SK-N-MC (cell line): ENCODE results near the gene NRP1.

ENCODE experiments used
- DNase-seq: peaks from one replicate; pipeline ENCODE4 v3.0.0-alpha.2; 2011; ENCODE audit warnings: low read depth, low spot score
- H3K27ac ChIP-seq: fragments of 200-600 bp; sonication (generic); 2 replicates; pipeline ENCODE4 v1.5.1; 2016; ENCODE audit warnings: mixed run types
- H3K36me3 ChIP-seq: fragments of 200-600 bp; sonication (generic); 2 replicates; pipeline ENCODE4 v1.6.1; 2017; ENCODE audit warnings: antibody characterized with exemption, low read length, mixed read lengths; ENCODE audit not compliant: insufficient read depth
- H3K4me3 ChIP-seq: fragments of 200-600 bp; sonication (generic); 2 replicates; pipeline ENCODE4 v1.5.1; 2016
- H3K9ac ChIP-seq: fragments of 200-600 bp; sonication (generic); 2 replicates; pipeline ENCODE4 v1.8.0; 2017; ENCODE audit warnings: mixed run types, mixed read lengths; ENCODE audit not compliant: insufficient read length
- H3K9me3 ChIP-seq: fragments of 200-600 bp; sonication (generic); 2 replicates; pipeline ENCODE4 v1.6.1; 2017; ENCODE audit warnings: low read depth, mild to moderate bottlenecking, antibody characterized with exemption, low read length, moderate library complexity, mixed read lengths
- EZH2 ChIP-seq: fragments of 200-600 bp; sonication (generic); IDR thresholded peaks from one replicate; pipeline ENCODE4 v1.6.1; 2017; ENCODE audit warnings: antibody characterized with exemption
- FOXP2 ChIP-seq: optimal IDR thresholded peaks from 2 replicates; pipeline ENCODE3; 2011; ENCODE audit warnings: mild to moderate bottlenecking, moderate library complexity; ENCODE audit not compliant: insufficient read depth; ENCODE audit errors: extremely low read length, control extremely low read depth
- POLR2AphosphoS5 ChIP-seq: IDR thresholded peaks from 2 replicates; pipeline ENCODE4 v1.6.1; 2012; ENCODE audit warnings: mild to moderate bottlenecking, low read depth, low read length, borderline replicate concordance

Gene NRP1

DNA sequence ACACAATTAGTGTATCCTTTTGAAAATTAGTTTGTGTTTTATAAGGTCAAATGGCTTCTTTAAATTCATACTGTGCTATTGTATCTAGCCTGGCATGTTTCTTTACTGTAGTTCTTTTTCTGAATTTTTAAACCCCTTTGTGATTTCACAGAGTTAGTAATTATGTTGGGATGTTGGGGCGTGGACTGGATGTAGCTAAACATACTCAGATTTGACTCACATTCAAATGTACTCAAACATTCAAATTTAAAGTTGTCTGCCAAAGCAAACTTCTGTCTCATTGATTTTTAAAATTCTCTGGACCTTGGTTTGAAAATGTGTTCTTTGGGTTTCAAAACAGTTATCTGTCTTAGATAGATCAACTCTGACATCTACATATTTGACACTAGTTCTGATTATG lies 7.2 kb upstream of the NRP1 start:
- no peak overlapping the region for H3K27ac ChIP-seq
- no peak for TF ChIP-seq EZH2
- no peak for TF ChIP-seq POLR2AphosphoS5
- TF ChIP-seq FOXP2, result no peak
- H3K36me3 ChIP-seq, result no peaks in the 10 kb centered on the region
- H3K4me3 ChIP-seq, result no peak overlapping the region
- DNase-seq, result no peak
- no peak overlapping the region for H3K9ac ChIP-seq
- H3K9me3 ChIP-seq, result no peaks in the 10 kb centered on the region

DNA sequence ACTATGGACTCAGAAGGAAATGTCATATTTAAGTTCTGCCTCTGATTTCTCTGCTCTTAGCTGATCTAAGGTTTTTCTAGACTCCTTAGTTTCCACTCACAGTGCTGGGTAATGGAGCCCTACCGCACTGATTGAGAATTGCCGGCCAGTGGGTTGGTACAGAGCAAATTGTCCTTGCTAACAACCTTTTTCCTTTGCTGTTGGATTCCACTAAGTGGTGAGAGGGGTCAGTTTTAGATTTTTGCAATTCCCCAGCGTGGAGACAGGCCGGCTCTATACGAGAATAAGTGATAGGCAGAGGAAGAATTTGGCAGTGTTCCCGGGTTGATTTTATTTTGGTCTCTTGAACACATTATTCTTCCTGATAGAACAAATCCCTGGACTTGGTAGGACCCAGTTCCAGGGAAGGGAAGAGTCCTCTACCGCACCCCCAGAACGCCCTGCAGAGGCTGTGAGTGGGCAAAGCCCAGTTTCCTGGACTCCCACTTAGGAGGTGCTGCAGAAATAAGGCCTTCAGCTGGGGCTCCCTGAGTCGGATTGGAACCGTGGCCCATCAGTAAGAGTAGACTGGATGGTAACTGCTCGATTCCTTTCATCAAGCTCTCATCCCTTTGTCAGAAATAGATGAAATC lies 3.0 kb upstream of the NRP1 start:
- no peaks in the 10 kb centered on the region for H3K36me3 ChIP-seq
- TF ChIP-seq EZH2 (no peak), FOXP2 (no peak), POLR2AphosphoS5 (no peak)
- H3K9me3 ChIP-seq, result no peaks in the 10 kb centered on the region
- H3K4me3 ChIP-seq, result no peak overlapping the region
- no peak for DNase-seq
- H3K9ac ChIP-seq, result no peak overlapping the region
- no peak overlapping the region for H3K27ac ChIP-seq

DNA sequence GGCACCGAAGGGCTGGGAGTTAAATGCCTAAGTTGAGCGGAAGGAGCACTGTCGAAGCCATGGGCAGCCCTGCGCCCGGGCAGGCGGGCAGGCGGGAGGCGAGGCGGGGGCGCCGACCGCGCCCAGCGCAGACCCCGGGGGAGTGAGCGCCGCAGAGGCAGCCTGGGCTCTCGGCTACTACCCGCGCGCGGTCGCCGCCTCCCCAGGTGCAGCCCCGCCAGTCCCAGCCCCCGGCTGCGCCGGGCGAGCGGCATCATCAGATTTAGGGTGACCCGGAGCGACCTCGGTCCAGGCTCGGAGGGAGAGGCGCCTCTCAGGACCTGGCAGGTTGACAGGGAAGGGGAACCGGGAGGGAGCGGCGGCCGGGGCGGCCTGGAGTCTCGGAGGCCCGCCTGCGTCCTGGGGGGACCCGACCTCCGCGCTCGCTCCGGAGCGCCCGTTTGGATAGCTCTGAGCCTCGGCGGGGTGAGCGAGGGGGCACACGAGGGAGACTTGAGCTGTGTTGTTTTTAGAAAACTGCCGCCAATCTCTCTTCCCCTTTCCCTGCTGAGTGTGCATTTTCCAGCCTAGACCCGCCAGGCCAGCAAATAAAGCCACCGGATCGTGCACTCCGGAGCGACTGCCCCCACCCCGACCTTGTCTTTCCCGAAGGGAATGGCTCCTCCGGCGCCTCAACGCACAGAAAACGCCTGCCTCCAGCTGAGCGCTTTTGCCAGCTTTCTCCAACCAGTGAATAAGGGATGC lies 2.3 kb upstream of the NRP1 start:
- Histone ChIP-seq H3K36me3 (no peaks in the 10 kb centered on the region), H3K27ac (no peak overlapping the region), H3K9ac (no peak overlapping the region), H3K9me3 (no peaks in the 10 kb centered on the region), H3K4me3 (no peak overlapping the region)
- TF ChIP-seq POLR2AphosphoS5 (no peak), FOXP2 (no peak), EZH2 (no peak)
- no peak for DNase-seq

DNA sequence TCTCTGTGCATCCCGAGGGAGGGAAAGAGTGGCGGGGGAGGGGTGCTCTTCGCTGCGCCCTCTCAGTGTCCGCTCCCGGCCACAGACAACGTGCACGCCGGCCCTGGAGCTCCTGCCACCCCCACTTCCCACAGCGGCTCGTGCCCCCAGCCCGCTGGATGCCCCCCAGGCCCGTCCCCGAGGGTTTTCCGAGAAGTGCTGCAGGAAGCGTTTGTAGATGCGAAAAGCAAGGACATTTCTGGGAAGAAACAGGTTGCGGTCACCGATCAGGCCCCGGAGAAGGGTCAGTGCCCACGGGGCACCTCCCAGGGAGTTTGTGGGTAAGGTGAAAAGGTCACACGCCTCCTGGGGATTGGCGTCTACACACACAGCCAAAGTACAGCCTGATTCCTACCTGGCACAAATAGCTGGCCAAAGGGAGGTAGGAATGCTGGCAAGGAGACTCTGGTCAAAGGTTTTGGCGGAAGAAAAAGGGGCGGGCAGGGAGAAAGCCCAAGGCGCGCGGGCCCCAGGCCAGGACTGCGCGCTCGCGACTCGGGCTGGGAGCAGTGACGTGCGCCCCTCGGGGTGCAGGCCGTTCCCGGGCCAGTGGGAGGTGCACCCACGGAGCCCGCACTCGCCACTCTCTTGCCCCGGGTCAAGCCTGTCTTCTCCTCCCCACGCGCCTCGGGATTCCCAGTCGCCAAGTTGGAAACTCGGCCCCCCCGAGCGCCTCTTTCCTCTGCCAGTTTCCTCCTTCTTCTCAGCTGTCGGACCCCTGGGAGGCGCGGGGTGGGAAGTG lies 1.5 kb upstream of the NRP1 start:
- Histone ChIP-seq H3K36me3 (no peaks in the 10 kb centered on the region), H3K27ac (no peak overlapping the region), H3K9me3 (no peaks in the 10 kb centered on the region), H3K4me3 (peak overlapping the region; percentile 82), H3K9ac (no peak overlapping the region)
- no peak for TF ChIP-seq EZH2
- no peak for TF ChIP-seq FOXP2
- TF ChIP-seq POLR2AphosphoS5, result no peak
- DNase-seq, result no peak

DNA sequence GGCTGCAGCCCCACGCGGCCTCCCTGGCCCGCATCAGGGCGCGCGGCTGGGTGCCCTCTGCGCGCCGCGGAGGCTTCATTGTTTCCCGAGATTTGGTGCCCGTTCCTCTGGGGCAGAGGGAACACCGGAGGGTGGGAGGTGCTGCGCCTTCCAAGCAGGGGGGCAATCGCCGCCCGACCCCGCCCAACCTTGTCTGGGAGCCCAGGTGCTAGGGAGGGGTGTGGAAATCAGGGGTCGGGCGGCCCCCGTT lies 1.0 kb upstream of the NRP1 start:
- H3K9ac ChIP-seq, result peak overlapping the region; percentile 10
- no peaks in the 10 kb centered on the region for H3K9me3 ChIP-seq
- no peak overlapping the region for H3K27ac ChIP-seq
- no peaks in the 10 kb centered on the region for H3K36me3 ChIP-seq
- TF ChIP-seq FOXP2 (no peak), POLR2AphosphoS5 (no peak), EZH2 (no peak)
- DNase-seq, result no peak
- peak overlapping the region; percentile 82 for H3K4me3 ChIP-seq

DNA sequence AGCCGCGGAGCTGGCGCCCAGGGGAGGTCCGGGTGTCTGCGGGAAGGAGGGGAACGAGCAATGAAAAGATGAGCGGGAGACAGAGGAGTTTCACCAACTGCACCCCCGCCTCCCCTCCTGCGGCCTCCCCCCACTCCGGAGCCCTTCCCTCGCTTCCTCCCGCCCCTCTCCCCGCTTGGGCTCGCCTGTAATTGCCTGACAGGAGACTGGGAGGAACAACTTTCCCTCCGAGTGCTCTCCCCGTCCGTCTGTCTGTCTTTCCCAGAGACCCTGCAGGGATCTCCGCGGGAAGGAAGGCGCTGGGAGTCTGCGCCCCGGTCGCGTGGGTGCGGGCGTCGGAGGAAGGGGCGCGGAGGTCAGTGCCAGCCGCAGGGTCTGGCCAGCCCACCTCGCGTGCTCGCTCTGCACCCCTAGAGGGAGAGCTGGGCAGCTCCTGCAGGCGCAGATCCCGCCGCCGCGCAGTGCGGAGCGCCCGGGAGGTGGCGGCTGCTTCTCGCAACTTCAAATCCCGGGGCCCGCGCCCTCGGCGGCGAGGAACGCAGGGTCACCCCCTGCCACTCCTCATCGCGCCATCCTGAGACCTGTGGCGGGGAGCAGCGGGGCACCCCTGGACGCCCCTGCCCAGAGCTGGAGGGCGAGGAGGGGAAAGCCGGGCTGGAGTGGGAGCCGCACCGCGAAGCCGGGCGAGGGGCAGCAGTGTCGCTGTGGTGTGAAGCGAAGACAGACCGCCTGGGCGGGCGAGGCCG lies 511 bp upstream of the NRP1 start:
- no peak for TF ChIP-seq EZH2
- TF ChIP-seq FOXP2, result no peak
- TF ChIP-seq POLR2AphosphoS5, result no peak
- H3K27ac ChIP-seq, result no peak overlapping the region
- peak overlapping the region; percentile 82 for H3K4me3 ChIP-seq
- no peaks in the 10 kb centered on the region for H3K36me3 ChIP-seq
- no peak for DNase-seq
- H3K9me3 ChIP-seq, result no peaks in the 10 kb centered on the region
- peak overlapping the region; percentile 10 for H3K9ac ChIP-seq

DNA sequence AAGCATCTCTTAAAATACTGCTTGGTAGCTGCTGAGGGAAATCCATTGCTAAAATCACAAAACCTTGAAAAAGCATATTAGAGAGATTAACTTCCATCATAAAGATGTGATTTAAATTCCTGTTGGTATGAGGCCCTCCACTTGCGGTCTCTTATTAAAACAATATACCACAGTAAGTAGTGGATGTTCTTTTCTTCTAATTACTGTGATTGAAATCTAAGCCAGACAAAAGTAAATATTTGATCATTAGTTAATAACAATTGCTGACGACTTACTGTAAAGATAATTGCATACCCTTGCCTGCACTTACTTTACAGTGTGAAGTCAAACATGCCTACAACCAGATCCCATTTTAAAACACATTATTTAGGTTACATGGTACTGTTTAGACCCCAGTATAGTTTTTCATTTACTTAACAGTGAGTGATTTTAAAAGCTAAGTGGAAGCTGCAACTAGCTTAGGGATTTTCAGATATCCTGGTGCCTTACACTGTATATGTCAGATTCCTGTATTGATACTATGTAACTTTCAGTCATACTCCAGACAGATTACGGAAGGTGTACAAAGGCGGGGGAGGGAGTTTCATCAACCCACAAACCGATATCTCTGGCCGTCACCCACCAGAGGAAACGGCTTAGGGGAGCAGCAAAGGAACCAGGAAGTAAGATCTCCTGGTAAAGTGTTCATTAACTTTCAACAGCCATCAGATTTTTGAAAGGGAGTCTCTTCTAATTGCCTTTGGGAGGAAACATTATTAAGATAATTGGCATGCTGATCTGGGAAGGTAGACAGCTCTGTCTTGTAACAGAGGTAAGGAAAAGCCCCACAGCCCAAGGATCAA lies 986 bp downstream of the NRP1 start:
- H3K36me3 ChIP-seq, result 0 out of 2 replicates have a peak, but pooled peaks cover 8% of the 10 kb centered on the region
- H3K4me3 ChIP-seq, result peak overlapping the region; percentile 82
- no peak for DNase-seq
- no peaks in the 10 kb centered on the region for H3K9me3 ChIP-seq
- TF ChIP-seq EZH2, result no peak
- TF ChIP-seq POLR2AphosphoS5, result no peak
- TF ChIP-seq FOXP2, result no peak
- H3K9ac ChIP-seq, result peak overlapping the region; percentile 66
- no peak overlapping the region for H3K27ac ChIP-seq
